ENCODE data around the gene PGBD5. TPM values are rescaled to one million over a fixed set of nuclear protein-coding genes. Genes with fewer than 3 reads are reported as not detected.

Gene PGBD5
- total RNA-seq, 2 experiments from 2014 or later = not detected

DNA sequence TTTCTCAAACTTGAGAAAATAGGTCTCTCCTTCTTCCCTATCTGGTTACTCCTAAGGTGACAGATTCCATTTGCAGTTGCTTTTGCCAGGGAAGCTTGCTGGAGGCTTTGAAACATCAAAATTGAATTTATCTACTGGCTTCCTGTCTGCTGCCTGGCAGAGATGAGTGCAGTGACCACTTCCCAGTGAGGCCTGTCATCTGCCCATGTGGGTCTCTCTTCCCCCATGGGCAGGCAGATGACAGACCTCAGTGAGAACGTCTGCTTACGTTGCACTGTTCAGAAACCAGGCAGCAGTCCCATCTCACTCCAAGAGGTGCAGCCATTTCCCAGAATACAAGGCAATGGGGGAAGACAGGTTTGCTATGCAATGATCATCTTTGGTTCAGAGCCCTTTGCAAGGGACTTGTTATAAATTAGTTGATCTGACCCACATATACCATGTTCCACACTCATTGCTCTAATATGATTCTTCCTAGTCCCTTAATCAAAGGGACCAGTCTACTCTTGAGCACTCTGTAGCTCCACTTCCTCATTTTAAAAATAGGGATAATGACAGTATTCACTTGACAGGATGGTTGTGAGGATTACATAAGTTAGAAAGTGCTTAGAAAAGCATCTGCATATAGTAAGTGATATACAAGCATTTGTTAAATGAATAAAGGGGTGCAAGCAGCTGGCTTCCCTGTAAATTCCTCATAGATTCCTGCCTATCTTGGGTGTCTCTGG is 10.6 kb downstream of the PGBD5 start:
- CTCF ChIA-PET (ENCODE audit: unreplicated experiment) = no interaction called here

DNA sequence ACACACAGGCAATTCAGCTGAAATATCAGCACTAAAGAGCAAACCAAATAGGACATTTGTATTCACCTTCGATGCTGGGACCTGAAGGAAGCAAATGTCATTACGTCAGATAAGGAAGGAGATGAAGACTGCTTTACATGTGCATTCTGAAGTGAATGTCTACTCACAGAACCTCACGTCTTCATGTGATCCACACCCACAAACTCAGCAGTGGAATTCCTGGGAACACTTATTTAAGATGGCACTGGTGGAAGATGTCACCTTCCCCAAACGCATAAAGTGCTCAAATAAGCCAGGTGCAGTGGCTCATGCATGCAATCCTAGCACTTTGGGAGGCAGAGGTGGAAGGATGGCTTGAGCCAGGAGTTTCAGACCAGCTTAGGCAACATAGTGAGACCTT is 11.4 kb downstream of the PGBD5 start:
- no peak for TF ChIP-seq EZH2phosphoT487 (IDR thresholded peaks at IDR 0.05; ENCODE audit: borderline replicate concordance, low read depth, low read length)
- TF ChIP-seq, protein P1, sequence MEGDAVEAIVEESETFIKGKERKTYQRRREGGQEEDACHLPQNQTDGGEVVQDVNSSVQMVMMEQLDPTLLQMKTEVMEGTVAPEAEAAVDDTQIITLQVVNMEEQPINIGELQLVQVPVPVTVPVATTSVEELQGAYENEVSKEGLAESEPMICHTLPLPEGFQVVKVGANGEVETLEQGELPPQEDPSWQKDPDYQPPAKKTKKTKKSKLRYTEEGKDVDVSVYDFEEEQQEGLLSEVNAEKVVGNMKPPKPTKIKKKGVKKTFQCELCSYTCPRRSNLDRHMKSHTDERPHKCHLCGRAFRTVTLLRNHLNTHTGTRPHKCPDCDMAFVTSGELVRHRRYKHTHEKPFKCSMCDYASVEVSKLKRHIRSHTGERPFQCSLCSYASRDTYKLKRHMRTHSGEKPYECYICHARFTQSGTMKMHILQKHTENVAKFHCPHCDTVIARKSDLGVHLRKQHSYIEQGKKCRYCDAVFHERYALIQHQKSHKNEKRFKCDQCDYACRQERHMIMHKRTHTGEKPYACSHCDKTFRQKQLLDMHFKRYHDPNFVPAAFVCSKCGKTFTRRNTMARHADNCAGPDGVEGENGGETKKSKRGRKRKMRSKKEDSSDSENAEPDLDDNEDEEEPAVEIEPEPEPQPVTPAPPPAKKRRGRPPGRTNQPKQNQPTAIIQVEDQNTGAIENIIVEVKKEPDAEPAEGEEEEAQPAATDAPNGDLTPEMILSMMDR (conservative IDR thresholded peaks at IDR 0.05; ENCODE audit: low read length) = no peak
- no peak overlapping the region for H2AFZ ChIP-seq (ENCODE audit: low read length)
- no peaks in the 10 kb centered on the region for H4K20me1 ChIP-seq (ENCODE audit: insufficient read depth, low read length)
- ChIA-PET POLR2A (no interaction called here), CTCF (ENCODE audit: unreplicated experiment) (no interaction called here)
- H3K4me1 ChIP-seq (ENCODE audit: insufficient read depth, low read length, poor library complexity, severe bottlenecking) = no peaks in the 10 kb centered on the region
- no peaks in the 10 kb centered on the region for H3K9me3 ChIP-seq (ENCODE audit: low read length)
- no peak overlapping the region for H3K27ac ChIP-seq (ENCODE audit: low read depth, low read length, poor library complexity, severe bottlenecking)
- no peaks in the 10 kb centered on the region for H3K9me2 ChIP-seq (ENCODE audit: insufficient read depth, low read length)
- no peaks in the 10 kb centered on the region for H3K36me3 ChIP-seq (ENCODE audit: insufficient read depth, low read length)
- H3K79me2 ChIP-seq (ENCODE audit: insufficient read depth, low read depth, low read length) = no peaks in the 10 kb centered on the region
- DNase-seq (ENCODE audit: low spot score) = no peak
- intact Hi-C loops (cut with micrococcal nuclease; ENCODE audit: unreplicated experiment) = no loop called here
- no peak overlapping the region for H3K4me3 ChIP-seq (ENCODE audit: low read depth, low read length, poor library complexity, severe bottlenecking)
- BruUV-seq (replicated peaks) = no TSS peak
- no peak overlapping the region for H3K4me2 ChIP-seq (ENCODE audit: low read length)

More for the DNA sequence above, 10.6 kb downstream of the PGBD5 start:
- Histone ChIP-seq H3K27ac (ENCODE audit: low read depth, low read length, poor library complexity, severe bottlenecking) (no peak overlapping the region), H2AFZ (ENCODE audit: low read length) (no peak overlapping the region), H3K9me2 (ENCODE audit: insufficient read depth, low read length) (no peaks in the 10 kb centered on the region), H3K36me3 (ENCODE audit: insufficient read depth, low read length) (no peaks in the 10 kb centered on the region), H3K79me2 (ENCODE audit: insufficient read depth, low read depth, low read length) (no peaks in the 10 kb centered on the region), H3K4me2 (ENCODE audit: low read length) (no peak overlapping the region), H3K4me1 (ENCODE audit: insufficient read depth, low read length, poor library complexity, severe bottlenecking) (no peaks in the 10 kb centered on the region), H3K4me3 (ENCODE audit: low read depth, low read length, poor library complexity, severe bottlenecking) (no peak overlapping the region), H4K20me1 (ENCODE audit: insufficient read depth, low read length) (no peaks in the 10 kb centered on the region), H3K9me3 (ENCODE audit: low read length) (no peaks in the 10 kb centered on the region)
- POLR2A ChIA-PET = interaction anchor here (0.5 kb wide), 1 partner anchor 1169 kb away, joined by 3 read pairs; no protein-coding TSS in a partner anchor
- BruUV-seq (replicated peaks) = no TSS peak
- TF ChIP-seq, protein P1 (conservative IDR thresholded peaks at IDR 0.05; ENCODE audit: low read length) = no peak
- TF ChIP-seq EZH2phosphoT487 (IDR thresholded peaks at IDR 0.05; ENCODE audit: borderline replicate concordance, low read depth, low read length) = no peak
- DNase-seq (ENCODE audit: low spot score) = no peak
- intact Hi-C loops (cut with micrococcal nuclease; ENCODE audit: unreplicated experiment) = no loop called here

DNA sequence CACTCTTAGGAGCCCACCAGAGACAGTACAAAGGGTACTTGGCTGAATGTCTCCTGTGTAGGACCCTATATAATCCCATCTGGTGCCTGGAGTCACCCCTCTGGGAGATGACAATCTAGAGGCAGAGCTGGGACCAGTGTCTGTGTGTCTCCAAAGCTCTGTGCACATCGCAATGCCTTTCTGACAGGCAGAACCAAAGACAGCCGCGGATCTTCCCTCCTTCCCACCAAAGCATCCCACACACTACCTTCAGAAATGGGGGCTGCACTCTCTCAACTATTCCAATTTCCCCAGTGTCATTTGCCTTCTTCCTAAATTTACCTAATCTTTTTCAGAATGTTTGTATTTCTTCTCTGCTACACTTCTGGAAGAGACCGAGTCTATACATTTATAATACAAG is 12.0 kb downstream of the PGBD5 start:
- H3K27ac ChIP-seq (ENCODE audit: low read depth, low read length, poor library complexity, severe bottlenecking) = no peak overlapping the region
- no peaks in the 10 kb centered on the region for H3K36me3 ChIP-seq (ENCODE audit: insufficient read depth, low read length)
- no peak overlapping the region for H3K4me3 ChIP-seq (ENCODE audit: low read depth, low read length, poor library complexity, severe bottlenecking)
- H3K9me3 ChIP-seq (ENCODE audit: low read length) = no peaks in the 10 kb centered on the region
- intact Hi-C loops (cut with micrococcal nuclease; ENCODE audit: unreplicated experiment) = no loop called here
- H4K20me1 ChIP-seq (ENCODE audit: insufficient read depth, low read length) = no peaks in the 10 kb centered on the region
- BruUV-seq (replicated peaks) = no TSS peak
- ChIA-PET POLR2A (no interaction called here), CTCF (ENCODE audit: unreplicated experiment) (no interaction called here)
- TF ChIP-seq EZH2phosphoT487 (IDR thresholded peaks at IDR 0.05; ENCODE audit: borderline replicate concordance, low read depth, low read length) = no peak
- TF ChIP-seq, protein P1 (conservative IDR thresholded peaks at IDR 0.05; ENCODE audit: low read length) = no peak
- H3K79me2 ChIP-seq (ENCODE audit: insufficient read depth, low read depth, low read length) = no peaks in the 10 kb centered on the region
- no peaks in the 10 kb centered on the region for H3K4me1 ChIP-seq (ENCODE audit: insufficient read depth, low read length, poor library complexity, severe bottlenecking)
- H3K9me2 ChIP-seq (ENCODE audit: insufficient read depth, low read length) = no peaks in the 10 kb centered on the region
- DNase-seq (ENCODE audit: low spot score) = no peak
- H2AFZ ChIP-seq (ENCODE audit: low read length) = no peak overlapping the region
- H3K4me2 ChIP-seq (ENCODE audit: low read length) = no peak overlapping the region

Data from OCI-LY7 (cell line).